NCI-H748 treated with DMSO at 0.1 percent for 48 hours (cell line): ENCODE results near the gene DGKB.
A peak's percentile ranks its signal among the peaks of the same experiment; 100 is the strongest.

Experiments
- DNase-seq: peaks from one replicate; lab custom pipeline; 2025; lab: John Stamatoyannopoulos, UW

The DGKB gene

DNA sequence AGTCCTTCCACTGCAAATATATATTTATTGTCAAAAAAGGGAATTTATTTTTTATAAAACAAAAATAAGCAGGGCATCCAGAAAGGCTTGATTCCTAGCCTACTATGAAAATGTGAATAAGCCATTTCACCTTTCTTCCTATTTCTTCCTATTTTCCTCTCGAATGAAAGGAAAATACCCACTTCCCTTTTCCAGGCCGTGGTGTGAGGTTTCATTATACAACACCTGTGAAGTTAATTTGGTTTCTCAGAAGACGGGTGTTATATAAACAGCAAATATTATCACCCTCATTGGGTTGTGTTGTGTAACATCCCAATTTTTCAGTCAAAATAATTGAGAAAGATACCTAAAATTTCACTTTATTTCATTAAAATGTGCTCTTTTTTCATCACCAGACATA, 214.3 kb downstream of the DGKB start:
- no peak for DNase-seq

DNA sequence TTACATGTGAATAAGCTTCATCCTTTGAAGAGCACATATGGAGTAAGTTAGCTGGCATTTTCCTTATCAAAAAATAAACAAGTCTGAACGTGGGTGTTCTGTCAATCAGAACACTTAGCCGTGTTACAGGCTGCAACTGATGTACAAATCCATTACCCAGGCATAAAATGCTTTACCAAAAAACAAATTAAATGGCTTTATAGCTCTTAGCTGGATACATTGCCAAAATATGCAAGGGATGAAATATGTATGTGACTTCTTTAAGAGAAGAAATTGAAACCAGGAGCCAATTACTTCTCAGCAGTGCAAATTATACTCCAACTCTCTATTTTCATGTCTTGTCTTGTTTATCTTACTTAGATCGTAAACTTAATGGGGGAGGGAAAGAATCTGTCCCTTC, 214.8 kb downstream of the DGKB start:
- no peak for DNase-seq

DNA sequence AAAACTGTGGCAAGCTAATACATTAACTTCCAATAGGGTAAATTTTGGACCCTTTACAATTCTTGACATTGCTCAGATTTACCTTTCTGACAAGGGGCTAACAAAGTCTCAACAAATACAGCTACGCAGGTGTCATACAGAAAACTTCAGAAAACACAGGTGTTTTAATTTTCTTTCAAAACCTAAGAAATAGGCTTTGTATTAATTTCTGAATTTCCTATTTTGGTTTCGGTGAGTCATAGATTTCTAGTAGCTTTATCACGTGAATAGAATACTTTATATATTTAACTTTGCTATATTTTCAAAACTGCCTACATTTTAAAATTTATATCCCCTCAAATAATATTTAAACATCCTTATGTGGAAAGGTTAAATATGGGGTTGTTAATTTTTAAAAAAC, 215.3 kb downstream of the DGKB start:
- no peak for DNase-seq

DNA sequence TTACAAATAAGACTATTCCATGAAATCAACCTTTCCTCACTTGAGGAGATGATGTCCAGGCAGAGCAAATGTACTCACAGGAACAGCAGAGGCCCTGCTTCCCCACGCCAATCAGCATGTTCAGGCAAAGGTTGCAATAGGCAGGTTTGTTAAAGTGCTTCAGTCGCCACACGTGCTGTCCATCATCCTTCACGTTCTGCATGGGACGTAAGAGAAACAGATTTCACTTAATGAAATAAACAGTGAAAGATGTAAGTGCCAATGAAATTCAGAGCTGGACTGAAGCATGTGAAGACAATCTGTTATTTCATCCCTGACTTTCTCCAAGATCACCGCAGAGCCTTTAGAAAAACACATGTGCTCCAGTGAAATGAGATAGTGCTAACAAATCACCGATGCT, 217.4 kb downstream of the DGKB start:
- DNase-seq: no peak

- no peak for DNase-seq
Measured at GRCh38 chr7:14682910-14683465, 219.6 kb downstream of the DGKB start.

DNA sequence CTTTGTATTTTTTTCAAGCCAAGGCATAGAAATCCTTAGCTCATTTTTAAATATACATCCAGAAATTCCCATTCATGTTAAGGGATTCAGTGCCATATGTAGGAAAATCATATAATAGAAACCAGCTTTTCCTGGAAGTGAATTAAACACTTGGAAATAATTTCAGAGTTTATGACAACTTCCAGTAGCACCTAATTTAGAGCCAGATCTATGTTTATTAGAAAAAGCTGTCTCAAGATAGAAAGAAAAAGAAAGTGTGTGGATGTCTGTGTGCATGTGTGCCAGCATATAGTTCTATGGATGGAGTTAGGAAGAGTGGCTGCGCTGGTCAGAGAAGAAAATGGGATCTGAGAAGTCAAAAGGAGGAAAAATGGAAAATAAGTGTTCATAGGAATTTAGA, 225.7 kb downstream of the DGKB start:
- DNase-seq: no peak

DNA sequence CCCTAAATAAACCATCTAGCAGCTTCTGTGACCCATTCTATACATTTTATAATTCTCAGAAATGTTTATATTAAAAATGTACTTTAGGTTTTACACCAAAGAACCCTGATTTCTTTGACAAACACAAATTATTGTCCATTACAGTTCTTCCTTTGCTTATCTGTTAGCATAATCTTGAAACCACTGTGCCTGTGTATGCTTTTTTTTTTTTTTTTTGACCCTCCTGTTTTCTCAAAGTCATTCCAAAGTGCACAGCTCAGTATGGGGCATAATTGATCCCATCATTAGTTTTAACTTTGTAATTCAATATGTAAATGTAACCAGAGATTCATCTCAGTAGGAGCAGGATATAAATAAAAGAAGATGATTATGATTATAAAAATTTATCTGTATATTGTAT, 229.3 kb downstream of the DGKB start:
- DNase-seq: peak; percentile 69

DNA sequence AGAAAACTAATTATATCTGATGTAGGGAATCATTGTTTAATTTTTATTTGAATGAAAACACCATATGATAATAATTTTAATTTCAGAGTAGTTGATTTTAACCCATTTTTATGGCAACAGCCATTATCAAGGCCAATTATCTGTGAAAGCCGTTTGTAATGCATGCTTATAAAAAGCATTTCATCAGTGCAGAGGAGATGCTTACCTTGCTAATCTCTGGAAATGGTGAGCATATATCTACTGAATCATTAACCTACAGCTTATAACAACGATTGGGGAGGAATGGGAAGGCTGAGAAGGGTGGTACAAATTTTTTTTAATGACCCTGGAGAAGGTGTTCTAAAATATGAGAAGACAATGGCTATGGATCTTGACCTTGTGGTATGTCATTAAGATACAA, 235.6 kb downstream of the DGKB start:
- DNase-seq: no peak

DNA sequence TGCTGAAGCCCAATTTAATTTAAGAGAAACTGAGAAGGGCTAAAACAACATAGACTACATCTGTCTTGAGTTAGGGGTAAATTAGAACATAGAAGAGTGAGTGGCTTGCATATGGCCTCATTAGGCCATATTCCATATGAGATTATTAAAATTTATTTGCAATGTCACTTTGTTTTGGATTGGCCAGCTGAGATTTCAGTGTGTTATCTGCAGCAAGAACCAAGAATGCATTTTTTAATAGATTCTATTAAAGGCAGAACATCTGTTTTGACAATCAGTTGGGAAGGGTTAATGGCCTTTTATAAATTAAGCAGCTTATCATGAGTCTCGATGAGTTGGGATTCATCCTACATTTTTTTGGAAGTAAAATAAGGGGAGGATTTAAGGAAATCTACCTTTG, 236.2 kb downstream of the DGKB start:
- DNase-seq: no peak

DNA sequence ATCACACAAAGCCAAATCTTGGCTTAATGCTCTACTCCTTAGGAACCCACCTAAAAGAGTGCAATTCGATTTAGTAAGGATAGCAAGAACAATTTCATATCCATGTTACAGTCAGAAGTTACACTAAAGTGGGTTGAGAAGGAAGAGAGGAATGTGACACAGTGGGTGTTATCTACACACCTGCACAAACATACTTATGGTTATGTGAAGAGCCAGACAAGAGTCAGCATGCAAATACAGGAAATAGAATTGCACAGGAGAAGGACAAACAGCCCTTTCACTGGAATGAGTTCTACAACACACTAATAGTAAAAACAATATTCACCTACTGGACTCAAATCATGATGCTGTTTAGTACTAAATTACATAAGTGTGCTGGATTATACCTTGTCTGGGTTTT, 262.8 kb downstream of the DGKB start:
- peak; percentile 53 for DNase-seq

- no peak for DNase-seq
Measured at GRCh38 chr7:14639329-14639728, 263.2 kb downstream of the DGKB start.

GRCh38 chr7:14637968-14638367, 264.6 kb downstream of the DGKB start:
- DNase-seq: no peak

GRCh38 chr7:14635955-14636354, 266.6 kb downstream of the DGKB start:
- DNase-seq: no peak

GRCh38 chr7:14630048-14630447, 272.5 kb downstream of the DGKB start:
- no peak for DNase-seq

GRCh38 chr7:14628516-14628915, 274.0 kb downstream of the DGKB start:
- no peak for DNase-seq

GRCh38 chr7:14626076-14626475, 276.5 kb downstream of the DGKB start:
- DNase-seq: no peak

DNA sequence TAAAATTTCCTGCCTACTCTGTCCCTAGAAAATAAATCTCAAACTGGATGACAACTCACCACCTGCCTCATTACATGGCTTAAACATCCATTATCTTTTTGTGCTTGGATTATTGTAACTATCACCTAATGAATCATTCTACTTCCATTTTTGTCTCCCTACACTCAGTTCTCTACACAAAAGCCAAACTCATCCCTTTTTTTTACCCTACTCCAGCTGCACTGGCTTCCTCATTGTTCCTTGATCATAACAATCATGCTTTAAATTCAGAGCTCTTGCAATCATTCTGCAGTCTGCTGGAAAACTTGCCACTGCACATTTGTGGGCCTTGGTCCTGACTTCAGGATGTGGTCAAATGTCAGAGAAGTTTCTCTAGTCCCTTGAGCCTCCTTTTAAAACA, 280.0 kb downstream of the DGKB start:
- no peak for DNase-seq

DNA sequence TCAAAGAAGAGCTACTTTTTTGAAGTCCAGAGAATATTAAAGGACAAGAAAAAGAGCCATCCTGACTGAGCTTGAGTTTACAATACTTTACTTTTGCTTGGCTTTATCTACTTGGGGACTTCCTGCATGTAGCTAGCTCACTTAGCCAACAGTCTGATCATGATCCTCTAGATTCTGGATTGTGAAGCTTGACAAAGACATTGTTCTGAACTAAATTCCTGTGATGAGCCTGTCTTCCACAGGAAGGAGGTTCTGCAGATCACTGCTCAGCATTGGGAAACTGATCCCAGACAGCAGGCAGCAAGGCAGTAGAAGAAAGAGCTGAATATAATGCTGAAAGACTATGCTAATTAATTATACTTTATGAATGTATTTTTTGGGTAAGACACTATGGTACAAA, 296.4 kb downstream of the DGKB start:
- no peak for DNase-seq

- no peak for DNase-seq
Measured at GRCh38 chr7:14604606-14605005, 297.9 kb downstream of the DGKB start.

- DNase-seq: no peak
Measured at GRCh38 chr7:14602851-14603250, 299.7 kb downstream of the DGKB start.

DNA sequence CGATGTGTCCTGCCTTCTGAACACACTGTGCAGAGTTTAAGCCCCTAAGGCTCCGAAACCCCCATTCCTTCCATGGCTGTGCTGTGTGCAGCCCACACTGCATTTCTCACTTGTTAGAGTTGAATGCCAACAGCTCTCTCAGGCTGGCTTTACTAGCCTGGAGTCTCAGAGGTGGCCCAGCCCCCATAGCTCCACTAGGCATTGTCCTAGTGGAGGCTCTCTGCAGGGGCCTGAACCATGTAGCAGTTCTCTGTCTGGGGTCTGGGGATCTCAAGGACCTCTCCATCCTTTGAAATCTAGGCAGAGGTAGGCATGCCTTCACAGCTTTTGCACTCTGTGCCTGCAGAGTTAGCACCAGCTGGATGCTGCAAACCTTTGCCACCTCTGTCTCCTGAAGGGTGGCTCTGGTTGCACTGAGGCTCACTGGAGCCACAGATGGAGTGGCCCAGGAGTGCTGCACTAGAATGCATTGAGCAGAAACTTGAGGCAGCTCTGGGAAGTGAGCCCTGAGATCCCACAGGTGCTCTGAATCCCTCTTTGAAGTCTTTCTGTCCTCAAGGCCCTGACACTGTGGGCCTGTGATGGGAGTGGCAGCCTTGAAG, 301.7 kb downstream of the DGKB start:
- DNase-seq: no peak

DNA sequence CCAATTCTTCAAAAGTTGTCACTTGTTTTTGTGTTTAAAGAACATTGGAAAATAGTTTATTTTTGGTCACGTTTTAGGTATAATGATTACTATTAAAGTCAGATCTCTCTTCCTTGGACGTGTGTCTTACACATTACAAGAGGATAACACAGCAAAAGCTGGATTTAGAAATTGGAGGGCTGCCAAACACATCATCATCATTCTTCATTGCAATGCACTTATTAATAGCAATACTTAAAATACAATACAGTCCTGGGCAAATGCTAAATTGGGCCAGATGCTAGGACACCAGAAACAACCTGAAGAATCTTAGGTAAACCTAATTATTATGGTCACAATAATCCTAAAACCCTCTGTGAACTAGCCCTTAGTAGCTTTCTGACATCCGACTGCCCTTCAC, 303.6 kb downstream of the DGKB start:
- no peak for DNase-seq

DNA sequence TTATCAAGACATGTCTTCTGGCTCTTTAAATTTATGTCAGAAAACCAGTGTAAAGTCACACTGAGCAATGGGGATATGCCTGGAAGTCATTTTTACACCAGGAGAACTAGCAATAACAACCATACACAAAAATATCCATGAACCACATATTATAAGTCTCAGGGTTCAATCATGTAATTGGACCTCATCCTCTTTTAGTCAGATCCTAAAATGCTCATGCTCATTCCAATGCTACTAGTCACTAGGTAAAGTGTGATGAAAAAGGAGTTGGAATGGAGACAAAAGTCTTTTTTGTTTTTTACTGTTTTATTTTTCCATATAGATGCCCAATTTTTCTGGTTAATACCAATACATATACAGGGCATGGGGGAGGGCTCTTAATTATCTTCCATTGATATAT, 306.1 kb downstream of the DGKB start:
- no peak for DNase-seq

GRCh38 chr7:14590206-14590605, 312.3 kb downstream of the DGKB start:
- no peak for DNase-seq

GRCh38 chr7:14585232-14585631, 317.3 kb downstream of the DGKB start:
- DNase-seq: no peak
